Kidney capillary endothelial cell (primary cell): ENCODE results near the gene CELA3A.
"Not testable (repeated sequence)": the region's sequence is repeated elsewhere in the genome, so short reads cannot be mapped to it uniquely, and the experiment has no call there.

Source experiments
- DNase-seq: peaks from one replicate; pipeline ENCODE4 v3.0.0-alpha.2; 2018; ENCODE audit warnings: low spot score

Gene CELA3A

GRCh38 chr1:22018583-22019559, 17.4 kb downstream of the CELA3A start:
- DNase-seq: peak; percentile 89

DNA sequence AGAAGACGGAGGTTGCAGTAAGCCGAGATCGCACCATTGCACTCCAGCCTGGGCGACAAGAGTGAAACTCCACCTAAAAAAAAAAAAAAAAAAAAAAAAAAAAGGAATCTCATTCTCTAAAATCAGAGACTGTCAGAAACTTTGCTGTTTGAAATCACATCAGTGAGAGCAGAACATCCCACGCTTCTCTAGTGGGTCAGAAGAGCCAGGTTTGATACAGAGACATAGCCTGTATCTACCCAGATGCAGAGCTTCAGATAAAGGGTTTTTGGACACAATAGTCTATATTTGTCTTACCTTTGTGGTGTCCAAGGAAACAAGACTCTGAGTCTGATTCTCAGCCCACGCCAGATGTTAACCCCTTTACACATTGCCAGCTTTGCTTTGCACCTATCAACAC, 19.6 kb downstream of the CELA3A start:
- no peak for DNase-seq

DNA sequence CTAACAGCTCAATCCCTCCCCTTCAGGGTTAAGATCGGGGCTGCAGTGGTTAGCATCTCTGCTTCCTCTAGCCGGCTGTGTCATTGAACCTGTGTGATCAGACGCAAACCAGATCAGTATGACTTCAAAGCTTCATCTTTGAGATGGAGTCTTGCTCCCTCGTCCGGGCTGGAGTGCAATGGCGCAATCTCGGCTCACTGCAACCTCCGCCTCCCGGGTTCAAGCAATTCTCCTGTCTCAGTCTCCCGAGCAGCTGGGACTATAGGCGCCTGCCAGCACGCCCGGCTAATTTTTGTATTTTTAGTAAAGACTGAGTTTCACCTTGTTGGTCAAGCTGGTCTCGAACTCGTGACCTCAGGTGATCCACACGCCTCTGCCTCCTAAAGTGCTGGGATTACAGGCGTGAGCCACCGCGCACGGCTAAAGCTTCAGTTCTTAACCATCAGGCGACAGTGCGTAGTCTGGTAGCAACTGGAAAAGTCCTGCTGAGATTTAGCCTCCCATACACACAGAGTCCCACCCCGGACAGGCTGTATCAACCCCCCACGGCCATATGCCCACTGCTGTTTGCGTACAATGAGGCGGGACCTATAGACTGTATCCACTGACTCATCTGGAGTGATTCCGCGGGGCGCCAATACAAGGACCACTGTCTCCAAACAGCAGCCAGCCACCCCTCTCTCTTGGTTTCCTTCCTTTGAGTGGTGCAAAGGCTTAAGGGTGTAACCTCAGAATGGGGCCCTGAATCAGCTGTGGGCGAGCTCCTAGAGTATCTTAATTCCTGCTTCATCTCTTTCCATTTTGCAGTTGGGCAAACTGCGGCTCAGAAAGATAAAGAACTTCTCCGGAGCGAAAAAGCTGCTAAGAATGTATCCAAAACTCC, 23.3 kb downstream of the CELA3A start:
- peak; percentile 93 for DNase-seq

GRCh38 chr1:22025368-22026155, 24.1 kb downstream of the CELA3A start:
- DNase-seq: peak; percentile 87

DNA sequence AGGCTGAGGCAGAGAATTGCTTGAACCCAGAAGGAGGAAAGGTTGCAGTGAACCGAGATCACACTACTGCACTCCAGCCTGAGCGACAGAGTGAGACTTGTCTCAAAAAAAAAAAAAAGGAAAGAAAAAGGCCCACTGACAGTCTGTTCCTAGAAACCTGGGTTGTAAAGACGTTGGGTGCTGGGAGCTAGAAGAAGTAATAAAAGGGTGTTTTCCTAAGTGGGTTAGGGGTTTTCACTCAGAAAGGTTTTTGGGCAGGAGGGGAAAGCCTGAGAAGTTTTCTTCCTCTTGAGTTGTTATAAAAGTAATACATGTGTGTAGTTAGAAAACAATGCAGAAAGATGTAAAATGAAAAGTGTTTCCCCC, 25.4 kb downstream of the CELA3A start:
- no peak for DNase-seq

GRCh38 chr1:22030057-22030456, 28.6 kb downstream of the CELA3A start:
- DNase-seq: no peak

DNA sequence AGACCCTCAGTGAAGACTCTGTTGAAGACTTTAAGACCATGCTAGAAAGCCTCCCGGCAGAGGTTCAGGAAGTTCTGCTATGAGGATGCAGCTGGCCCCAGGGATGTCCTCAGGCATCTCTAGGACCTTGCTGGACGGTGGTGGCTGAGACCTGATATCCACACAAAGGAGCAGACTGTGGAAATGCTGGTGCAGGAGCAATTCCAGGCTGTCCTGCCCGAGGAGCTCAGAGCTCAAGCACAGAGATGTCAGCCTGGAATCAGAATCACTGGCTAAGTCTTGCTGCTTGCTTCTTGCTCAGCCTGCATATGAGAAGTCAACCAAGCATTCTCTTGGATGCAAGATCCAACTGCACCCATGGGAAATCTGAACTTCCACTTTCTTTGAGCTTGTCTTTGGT, 29.0 kb downstream of the CELA3A start:
- no peak for DNase-seq

DNA sequence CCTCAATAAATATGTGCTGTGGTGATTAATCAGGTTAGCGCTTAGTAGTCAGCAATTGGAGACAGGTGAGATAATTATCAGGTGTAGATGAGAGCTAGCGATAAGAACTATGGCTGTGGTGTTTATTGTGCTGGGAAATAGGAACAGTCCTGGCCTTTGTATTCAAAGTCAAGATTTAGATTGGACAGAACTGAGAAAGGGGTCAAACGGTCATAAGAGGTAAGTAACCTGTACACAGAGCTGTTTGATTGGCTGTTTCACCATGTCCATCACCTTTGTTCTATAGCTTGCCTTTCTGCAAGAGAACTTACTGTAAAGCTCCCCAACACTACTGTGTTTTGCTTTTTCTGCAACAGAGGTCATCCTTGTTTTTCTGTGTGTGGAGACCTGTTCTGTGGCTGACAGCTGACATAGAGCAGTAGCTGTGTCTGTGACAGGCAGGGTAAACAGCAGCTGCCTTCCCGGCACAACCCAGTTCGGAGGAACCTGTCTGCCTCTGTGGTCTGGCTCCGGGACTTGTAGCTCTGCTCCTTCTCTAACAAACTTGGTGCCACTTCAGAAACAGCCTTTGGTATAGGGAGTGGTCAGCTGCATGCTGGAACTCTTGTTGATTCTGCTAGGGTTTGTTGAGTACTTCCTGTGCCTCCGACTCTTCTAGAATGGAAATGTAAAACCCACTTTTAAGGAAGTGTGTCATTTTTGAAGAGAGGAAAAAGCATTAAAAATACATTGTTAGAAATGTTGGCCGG, 29.9 kb downstream of the CELA3A start:
- DNase-seq: no peak

GRCh38 chr1:22034834-22035233, 33.4 kb downstream of the CELA3A start:
- not testable (repeated sequence) for DNase-seq

- no peak for DNase-seq
Observed at GRCh38 chr1:22037520-22037919, 36.1 kb downstream of the CELA3A start.

DNA sequence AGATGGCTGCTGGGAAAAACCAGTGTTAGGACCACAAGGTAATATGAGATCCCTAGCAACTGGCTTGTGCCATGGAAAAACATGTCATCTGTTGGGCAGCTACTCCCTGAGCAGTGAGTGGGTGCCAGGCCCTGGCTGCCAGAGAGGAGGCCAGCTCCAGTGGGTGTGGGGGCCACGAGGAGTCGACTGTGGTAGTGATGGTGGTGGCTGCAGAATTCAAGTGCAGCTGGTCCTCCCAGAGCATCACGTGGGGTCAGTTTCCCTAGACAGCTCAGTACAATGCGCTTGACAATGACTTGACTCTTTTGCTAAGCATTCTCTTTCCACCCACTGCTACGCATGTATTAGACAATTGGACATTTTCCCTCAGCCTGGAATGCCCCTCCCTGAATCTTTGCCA, 36.6 kb downstream of the CELA3A start:
- no peak for DNase-seq

DNA sequence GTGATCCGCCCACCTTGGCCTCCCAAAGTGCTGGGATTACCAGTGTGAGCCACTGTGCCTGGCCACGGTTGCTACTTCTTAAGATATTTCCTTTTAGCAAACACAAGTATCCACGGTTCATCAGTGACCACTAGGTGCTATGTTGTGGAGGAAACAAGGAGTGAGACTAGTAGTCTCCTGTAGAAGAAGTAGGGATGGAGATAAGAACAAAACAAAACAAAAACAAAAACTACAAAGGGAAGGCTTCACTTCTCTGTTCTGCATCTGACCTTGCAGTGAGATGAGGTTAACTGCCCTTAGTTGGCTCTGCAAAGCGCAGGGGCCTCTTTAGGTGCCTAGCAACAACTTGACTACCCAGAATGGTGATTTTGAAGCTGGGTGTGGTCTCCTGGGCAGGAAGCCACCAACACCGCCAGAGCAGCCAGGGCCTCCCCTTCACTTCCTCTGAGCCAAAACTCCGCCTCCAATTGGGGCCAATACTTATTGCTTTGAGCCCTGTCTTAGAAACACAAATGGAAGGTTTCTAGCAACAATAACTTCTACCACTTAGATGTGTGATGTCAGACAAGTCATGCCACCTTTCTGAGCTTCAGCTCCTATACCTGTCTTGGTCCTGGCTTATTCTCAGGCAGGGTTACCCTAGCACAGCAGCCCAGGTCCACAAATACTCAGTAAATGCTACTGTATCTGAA, 38.3 kb downstream of the CELA3A start:
- no peak for DNase-seq

DNA sequence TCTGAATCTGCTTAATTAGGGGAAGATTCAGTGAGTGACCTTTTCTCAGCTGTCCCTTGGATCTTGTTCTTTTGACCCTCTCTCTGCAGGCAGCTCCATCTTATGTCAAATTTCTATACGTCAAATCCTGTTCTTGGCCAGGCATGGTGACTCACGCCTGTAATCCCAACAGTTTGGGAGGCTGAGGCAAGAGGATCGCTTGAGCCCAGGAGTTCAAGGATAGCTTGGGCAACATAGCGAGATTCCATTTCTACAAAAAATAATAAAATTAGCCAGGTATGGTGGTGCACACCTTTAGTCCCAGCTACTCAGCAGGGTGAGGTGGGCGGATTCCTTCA, 38.8 kb downstream of the CELA3A start:
- no peak for DNase-seq

- DNase-seq: no peak
Observed at GRCh38 chr1:22041505-22041904, 40.0 kb downstream of the CELA3A start.

DNA sequence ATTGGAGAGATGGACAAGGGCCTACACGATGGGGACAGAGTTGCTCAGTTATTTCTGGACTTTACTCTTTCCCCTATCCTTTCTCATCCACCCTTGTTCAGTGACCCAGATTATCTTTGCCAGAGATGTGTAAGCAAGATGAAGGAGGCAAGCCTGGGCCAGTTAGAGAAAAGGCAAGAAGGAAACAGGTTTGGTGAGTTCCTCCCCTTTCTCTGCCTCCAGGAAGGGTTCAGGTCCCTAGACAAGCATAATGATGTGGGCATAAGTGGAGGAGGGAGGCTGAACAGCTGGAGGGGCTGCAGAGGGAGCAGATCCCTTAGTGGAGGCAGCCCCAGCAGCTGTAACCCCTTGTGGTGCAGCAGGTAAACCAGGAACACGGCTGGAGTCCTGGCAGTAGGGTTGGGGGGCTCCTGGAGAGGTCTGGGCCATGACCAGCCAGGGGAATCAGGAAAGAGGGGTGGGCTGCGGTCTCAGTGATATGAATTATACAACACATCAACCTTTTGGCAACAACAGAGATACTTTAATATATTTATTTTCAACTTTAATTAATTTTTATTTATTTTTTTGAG, 41.8 kb downstream of the CELA3A start:
- no peak for DNase-seq

DNA sequence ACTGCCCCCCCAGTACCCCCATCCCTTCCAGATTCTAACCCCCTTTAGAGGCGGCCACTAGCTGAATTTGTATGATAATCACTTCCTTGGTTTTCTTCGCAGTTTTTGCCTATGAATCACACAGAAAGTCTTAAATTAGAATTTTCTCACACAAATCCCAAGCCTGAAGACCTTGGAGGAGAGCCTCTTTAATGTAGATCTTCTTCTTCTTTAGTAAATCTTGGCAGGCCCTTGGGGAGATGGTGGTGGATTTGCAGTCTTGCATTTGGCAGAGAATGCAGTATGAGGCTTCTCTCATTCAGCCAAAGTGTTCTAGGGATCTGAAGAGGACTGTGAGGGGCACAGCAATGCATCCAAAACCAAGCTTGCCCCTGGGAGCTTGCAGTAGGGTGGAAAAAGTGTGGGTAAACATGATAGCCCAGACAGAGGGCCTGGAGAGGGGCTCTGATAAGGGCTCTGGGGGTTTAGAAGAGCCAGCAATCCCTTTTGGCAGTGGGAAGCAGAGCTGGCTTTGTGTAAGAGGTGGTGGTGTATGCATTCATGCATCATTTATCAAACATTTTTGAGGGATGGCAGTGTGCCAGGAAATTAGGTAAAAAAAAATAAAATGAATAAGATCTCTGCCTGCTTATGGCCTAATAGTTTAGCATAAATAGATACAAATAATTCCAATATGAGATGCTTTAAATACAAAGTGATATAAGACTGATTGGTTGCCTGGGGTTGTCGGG, 43.4 kb downstream of the CELA3A start:
- no peak for DNase-seq

GRCh38 chr1:22045604-22046228, 44.3 kb downstream of the CELA3A start:
- no peak for DNase-seq

GRCh38 chr1:22048351-22049192, 47.1 kb downstream of the CELA3A start:
- DNase-seq: no peak
